DOHH2 (cell line): ENCODE measurements around the gene ELL2.

Source experiments
- CTCF ChIP-seq: fragments of 200-600 bp; sonication (generic); IDR thresholded peaks from one replicate; pipeline ENCODE4 v1.5.1; 2014; ENCODE audit warnings: antibody characterized with exemption, mild to moderate bottlenecking, low read depth, low read length; ENCODE audit not compliant: poor library complexity, severe bottlenecking
- EZH2phosphoT487 ChIP-seq: fragments of 200-600 bp; sonication (generic); IDR thresholded peaks from 2 replicates; pipeline ENCODE4 v1.6.1; 2017; ENCODE audit warnings: borderline replicate concordance, mild to moderate bottlenecking, antibody characterized with exemption, low read length, moderate library complexity, mixed read lengths

- TF ChIP-seq CTCF (no peak), EZH2phosphoT487 (no peak)
Measured at GRCh38 chr5:95852567-95852966, 109.1 kb downstream of the ELL2 start.
